ENCODE measurements around the gene RASL12. TPM values are rescaled to one million over a fixed set of nuclear protein-coding genes. Genes with fewer than 3 reads are reported as not detected.

Gene RASL12
- total RNA-seq, 1 experiment from 2014 or later, result 0.67 TPM

DNA sequence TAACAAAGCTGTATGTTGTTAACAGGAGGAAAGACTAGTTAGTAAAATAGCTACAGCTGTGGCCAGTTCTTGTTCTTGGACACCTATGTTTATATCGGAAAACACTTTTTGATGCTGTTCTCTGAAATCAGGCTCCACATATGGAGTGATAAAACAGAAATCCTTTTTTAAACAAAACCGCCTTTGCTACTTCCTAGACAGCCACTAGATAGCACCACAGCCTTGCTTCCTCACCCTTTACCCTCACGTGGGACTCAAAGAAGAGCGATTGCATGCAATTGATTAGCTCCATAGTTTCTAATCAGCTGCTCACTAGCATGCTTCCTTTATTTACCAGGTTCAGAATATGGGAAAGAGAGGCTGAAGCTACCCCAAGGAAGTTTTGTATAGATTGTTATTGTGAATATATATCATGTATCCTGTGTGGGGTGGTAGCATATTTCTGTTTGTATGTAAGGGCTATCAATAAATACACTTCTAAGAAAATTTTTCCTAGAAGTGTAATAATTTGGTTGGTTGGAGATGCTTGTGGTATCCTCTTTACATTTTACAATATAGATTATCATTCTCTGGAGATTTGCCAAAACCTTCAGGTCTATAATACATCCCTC lies 34.0 kb downstream of the RASL12 start:
- TF ChIP-seq CTCF (IDR thresholded peaks at IDR 0.05), result peak; percentile 41; the same call in 1 of the 2 replicates
- TF ChIP-seq REST (IDR thresholded peaks at IDR 0.05; ENCODE audit: insufficient read depth in 1 of 2, low read depth in 2 of 2, low read length in 1 of 2), result no peak
- DNase-seq (ENCODE audit: low read depth, low spot score) (no peak), ATAC-seq (no peak)
- no TSS peak for BruUV-seq (replicated peaks)
- Histone ChIP-seq H3K36me3 (ENCODE audit: control insufficient read depth, insufficient read depth, low read length) (no peaks in the 10 kb centered on the region), H3K4me1 (ENCODE audit: control insufficient read depth, insufficient read depth, low read length) (peaks cover 6% of the 10 kb centered on the region), H3K9me3 (ENCODE audit: control insufficient read depth, insufficient read depth, low read depth, low read length) (no peaks in the 10 kb centered on the region), H3K27ac (ENCODE audit: low read length) (no peak overlapping the region), H3K27me3 (ENCODE audit: control insufficient read depth, insufficient read depth, low read length) (no peaks in the 10 kb centered on the region), H3K4me3 (ENCODE audit: low read depth in 2 of 2, low read length in 2 of 2) (no peak overlapping the region)
- intact Hi-C loops (cut with micrococcal nuclease; ENCODE audit: unreplicated experiment), result loop anchor here (2.0 to 10.0 kb wide), 2 partner anchors 45 to 261 kb away; partner anchors contain the start of gene RNU5A-1
- CTCF ChIA-PET, result interaction anchor here (0.8 to 1.5 kb wide), 5 partner anchors 44 to 67 kb away, joined by 4 to 24 read pairs (median 5); no protein-coding TSS in a partner anchor
- in situ Hi-C loops (cut with HindIII; ENCODE audit: low pct_unique_long_range_greater_than_20kb, low sequenced_read_pairs), result no loop called here
- POLR2A ChIA-PET, result interaction anchor here (0.9 kb wide), 1 partner anchor 39 kb away, joined by 3 read pairs; no protein-coding TSS in a partner anchor

- H3K4me3 ChIP-seq (ENCODE audit: low read depth in 2 of 2, low read length in 2 of 2), result peak overlapping the region in 1 of 2 experiments; percentile 10; a peak in 1 of 4 replicates
- ATAC-seq (peak; percentile 92), DNase-seq (ENCODE audit: low read depth, low spot score) (peak; percentile 64)
- H3K27me3 ChIP-seq (ENCODE audit: control insufficient read depth, insufficient read depth, low read length), result no peaks in the 10 kb centered on the region
- no peaks in the 10 kb centered on the region for H3K36me3 ChIP-seq (ENCODE audit: control insufficient read depth, insufficient read depth, low read length)
- no peaks in the 10 kb centered on the region for H3K9me3 ChIP-seq (ENCODE audit: control insufficient read depth, insufficient read depth, low read depth, low read length)
- intact Hi-C loops (cut with micrococcal nuclease; ENCODE audit: unreplicated experiment) (loop anchor here (2.0 to 10.0 kb wide), 2 partner anchors 46 to 262 kb away; partner anchors contain the start of gene RNU5A-1), in situ Hi-C loops (cut with HindIII; ENCODE audit: low pct_unique_long_range_greater_than_20kb, low sequenced_read_pairs) (no loop called here)
- H3K4me1 ChIP-seq (ENCODE audit: control insufficient read depth, insufficient read depth, low read length), result peaks cover 12% of the 10 kb centered on the region
- POLR2A ChIA-PET, result interaction anchor here (0.9 kb wide), 1 partner anchor 38 kb away, joined by 3 read pairs; no protein-coding TSS in a partner anchor
- H3K27ac ChIP-seq (ENCODE audit: low read length), result no peak overlapping the region
- CTCF ChIA-PET, result interaction anchor here (1.0 to 1.5 kb wide), 3 partner anchors 45 to 54 kb away, joined by 4 to 24 read pairs (median 5); no protein-coding TSS in a partner anchor
- TF ChIP-seq CTCF (IDR thresholded peaks at IDR 0.05) (peak; percentile 88), REST (IDR thresholded peaks at IDR 0.05; ENCODE audit: insufficient read depth in 1 of 2, low read depth in 2 of 2, low read length in 1 of 2) (no peak), POLR2AphosphoS5 (IDR thresholded peaks at IDR 0.05; ENCODE audit: low read depth, low read length) (no peak), SIN3A (IDR thresholded peaks at IDR 0.05; ENCODE audit: borderline replicate concordance, insufficient read depth, low read depth, low read length) (no peak), TCF7L2 (IDR thresholded peaks at IDR 0.05; ENCODE audit: low read depth, low read length) (no peak)
- no TSS peak for BruUV-seq (replicated peaks)
Observed at GRCh38 chr15:65032801-65033537, 34.8 kb downstream of the RASL12 start.

Data from Panc1 (cell line).